ENCODE measurements around the gene ITM2C.

ITM2C gene

DNA sequence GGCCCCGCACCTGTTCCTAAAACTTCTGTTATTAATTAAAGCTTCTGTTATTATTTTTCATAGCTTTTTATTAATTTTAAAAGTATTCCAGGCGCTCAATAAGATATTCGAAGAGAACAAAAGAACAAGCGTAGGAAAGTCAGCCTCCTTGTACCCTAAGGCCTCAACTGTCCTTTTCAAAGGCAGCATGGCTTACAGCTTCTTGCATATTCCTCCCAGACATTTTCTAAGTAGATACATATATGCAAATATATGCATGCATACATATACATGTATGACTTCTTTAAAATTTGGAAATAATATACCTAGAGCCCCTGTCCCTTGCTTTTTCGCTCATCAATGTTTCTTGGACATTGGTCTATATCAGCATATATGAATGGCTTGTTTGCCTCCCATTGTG is 48.0 kb downstream of the ITM2C start:
- DNase-seq (ENCODE audit: extremely low spot score) = no peak
- POLR2A ChIA-PET = no interaction called here
- CTCF ChIA-PET = interaction anchor here (1.2 to 2.1 kb wide), 3 partner anchors 9 to 75 kb away, joined by 3 to 6 read pairs (median 3); no protein-coding TSS in a partner anchor
- TF ChIP-seq NFRKB (IDR thresholded peaks at IDR 0.05) (no peak), FOXA1 (IDR thresholded peaks at IDR 0.05) (no peak), FOXM1 (IDR thresholded peaks at IDR 0.05; ENCODE audit: borderline replicate concordance) (no peak), HDGF (IDR thresholded peaks at IDR 0.05; ENCODE audit: borderline replicate concordance) (no peak), BHLHE40 (IDR thresholded peaks at IDR 0.05; ENCODE audit: borderline replicate concordance) (no peak), ARNT (IDR thresholded peaks at IDR 0.05) (no peak), TARDBP (IDR thresholded peaks at IDR 0.05) (no peak), LEF1 (IDR thresholded peaks at IDR 0.05; ENCODE audit: borderline replicate concordance) (no peak), ZNF384 (IDR thresholded peaks at IDR 0.05) (no peak), FOXK2 (IDR thresholded peaks at IDR 0.05) (no peak), SP1 (IDR thresholded peaks at IDR 0.05) (no peak), L3MBTL2 (conservative IDR thresholded peaks at IDR 0.05) (no peak), SUZ12 (IDR thresholded peaks at IDR 0.05) (no peak), ELF4 (IDR thresholded peaks at IDR 0.05) (no peak), CTBP1 (IDR thresholded peaks at IDR 0.05; ENCODE audit: borderline replicate concordance) (no peak), PKNOX1 (IDR thresholded peaks at IDR 0.05) (no peak)

DNA sequence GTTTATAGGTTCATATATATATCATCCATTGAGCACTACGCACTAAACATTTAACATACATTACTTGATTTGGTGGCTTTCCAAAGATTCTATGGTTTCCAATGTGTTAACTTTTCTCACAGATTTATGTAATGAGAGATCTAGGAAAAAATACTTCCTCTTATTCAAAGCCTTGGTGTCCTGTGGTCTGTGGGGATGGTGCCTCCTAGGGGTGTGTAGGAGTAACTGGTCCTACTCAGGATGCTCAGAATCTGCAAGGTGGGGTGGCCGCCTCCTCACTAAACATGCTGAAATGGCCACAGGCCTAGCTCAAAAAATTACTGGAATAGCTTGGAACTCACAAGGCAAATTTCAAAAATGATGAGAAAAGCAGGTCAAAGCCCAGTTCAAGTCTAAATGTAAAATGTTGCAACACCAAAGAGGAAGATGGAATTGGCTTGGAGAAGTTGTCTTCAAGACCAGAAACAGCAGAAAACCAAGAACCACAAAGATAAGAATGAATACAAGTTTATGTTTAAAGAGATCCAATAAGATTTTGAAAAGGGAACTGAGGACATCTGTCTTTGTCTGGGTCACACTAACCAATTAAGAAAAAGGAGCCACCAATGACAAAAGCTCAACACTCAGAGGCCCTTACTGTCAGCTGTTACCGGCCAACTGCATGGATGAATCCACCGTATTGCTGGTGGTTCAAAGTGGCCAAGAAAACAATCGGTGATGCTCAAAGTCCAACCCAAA is 48.8 kb downstream of the ITM2C start:
- CTCF ChIA-PET = interaction anchor here (1.2 to 2.1 kb wide), 3 partner anchors 10 to 74 kb away, joined by 3 to 6 read pairs (median 3); no protein-coding TSS in a partner anchor
- DNase-seq (ENCODE audit: extremely low spot score) = peak; percentile 57

GRCh38 chr2:230914886-230915285 is 50.1 kb downstream of the ITM2C start:
- POLR2A ChIA-PET = no interaction called here
- CTCF ChIA-PET = interaction anchor here (0.7 kb wide), 1 partner anchor 11 kb away, joined by 3 read pairs; no protein-coding TSS in a partner anchor
- no peak for DNase-seq (ENCODE audit: extremely low spot score)
- TF ChIP-seq ZNF384 (IDR thresholded peaks at IDR 0.05) (no peak), CTBP1 (IDR thresholded peaks at IDR 0.05; ENCODE audit: borderline replicate concordance) (no peak), PKNOX1 (IDR thresholded peaks at IDR 0.05) (no peak), SP1 (IDR thresholded peaks at IDR 0.05) (no peak), ELF4 (IDR thresholded peaks at IDR 0.05) (no peak), NFRKB (IDR thresholded peaks at IDR 0.05) (no peak), SUZ12 (IDR thresholded peaks at IDR 0.05) (no peak), FOXM1 (IDR thresholded peaks at IDR 0.05; ENCODE audit: borderline replicate concordance) (no peak), FOXA1 (IDR thresholded peaks at IDR 0.05) (no peak), TARDBP (IDR thresholded peaks at IDR 0.05) (no peak), HDGF (IDR thresholded peaks at IDR 0.05; ENCODE audit: borderline replicate concordance) (no peak), FOXK2 (IDR thresholded peaks at IDR 0.05) (no peak), BHLHE40 (IDR thresholded peaks at IDR 0.05; ENCODE audit: borderline replicate concordance) (no peak), LEF1 (IDR thresholded peaks at IDR 0.05; ENCODE audit: borderline replicate concordance) (no peak), L3MBTL2 (conservative IDR thresholded peaks at IDR 0.05) (no peak), ARNT (IDR thresholded peaks at IDR 0.05) (no peak)

More for the DNA sequence above, 48.8 kb downstream of the ITM2C start:
- POLR2A ChIA-PET = no interaction called here
- no peak for TF ChIP-seq L3MBTL2 (conservative IDR thresholded peaks at IDR 0.05)
- no peak for TF ChIP-seq FOXM1 (IDR thresholded peaks at IDR 0.05; ENCODE audit: borderline replicate concordance)
- TF ChIP-seq CTBP1 (IDR thresholded peaks at IDR 0.05; ENCODE audit: borderline replicate concordance) = no peak
- no peak for TF ChIP-seq ELF4 (IDR thresholded peaks at IDR 0.05)
- TF ChIP-seq ZNF384 (IDR thresholded peaks at IDR 0.05) = no peak
- TF ChIP-seq FOXA1 (IDR thresholded peaks at IDR 0.05) = no peak
- TF ChIP-seq BHLHE40 (IDR thresholded peaks at IDR 0.05; ENCODE audit: borderline replicate concordance) = no peak
- no peak for TF ChIP-seq SP1 (IDR thresholded peaks at IDR 0.05)
- no peak for TF ChIP-seq FOXK2 (IDR thresholded peaks at IDR 0.05)
- no peak for TF ChIP-seq ARNT (IDR thresholded peaks at IDR 0.05)
- no peak for TF ChIP-seq HDGF (IDR thresholded peaks at IDR 0.05; ENCODE audit: borderline replicate concordance)
- no peak for TF ChIP-seq LEF1 (IDR thresholded peaks at IDR 0.05; ENCODE audit: borderline replicate concordance)
- TF ChIP-seq NFRKB (IDR thresholded peaks at IDR 0.05) = no peak
- no peak for TF ChIP-seq PKNOX1 (IDR thresholded peaks at IDR 0.05)
- no peak for TF ChIP-seq TARDBP (IDR thresholded peaks at IDR 0.05)
- TF ChIP-seq SUZ12 (IDR thresholded peaks at IDR 0.05) = no peak

DNA sequence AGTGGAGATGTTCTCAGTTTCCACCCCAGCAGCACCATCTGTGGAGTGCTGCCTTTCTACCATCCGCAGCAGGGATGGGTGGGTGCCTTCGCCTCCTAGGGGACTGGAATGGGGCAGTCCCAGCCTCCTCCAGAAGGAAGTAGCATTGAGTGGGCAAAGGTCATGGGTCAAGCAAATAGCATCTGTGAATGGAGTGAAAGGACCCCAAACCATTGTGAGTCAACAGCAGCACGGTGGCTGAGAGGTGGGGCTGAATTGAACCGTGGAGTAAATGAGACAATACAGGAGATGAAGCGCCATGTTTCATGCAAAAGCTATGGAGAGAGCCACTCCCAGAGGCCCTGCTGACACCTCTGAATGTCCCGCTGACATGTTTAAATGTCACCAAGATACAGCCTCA is 50.6 kb downstream of the ITM2C start:
- TF ChIP-seq CTBP1 (IDR thresholded peaks at IDR 0.05; ENCODE audit: borderline replicate concordance) (no peak), TARDBP (IDR thresholded peaks at IDR 0.05) (no peak), SP1 (IDR thresholded peaks at IDR 0.05) (no peak), ELF4 (IDR thresholded peaks at IDR 0.05) (no peak), BHLHE40 (IDR thresholded peaks at IDR 0.05; ENCODE audit: borderline replicate concordance) (no peak), ZNF384 (IDR thresholded peaks at IDR 0.05) (no peak), NFRKB (IDR thresholded peaks at IDR 0.05) (no peak), HDGF (IDR thresholded peaks at IDR 0.05; ENCODE audit: borderline replicate concordance) (no peak)
- DNase-seq (ENCODE audit: extremely low spot score) = no peak
- POLR2A ChIA-PET = no interaction called here
- CTCF ChIA-PET = interaction anchor here (0.7 kb wide), 1 partner anchor 11 kb away, joined by 3 read pairs; no protein-coding TSS in a partner anchor

GRCh38 chr2:230916218-230916617 is 51.5 kb downstream of the ITM2C start:
- ChIA-PET POLR2A (no interaction called here), CTCF (no interaction called here)
- TF ChIP-seq L3MBTL2 (conservative IDR thresholded peaks at IDR 0.05) (no peak), TARDBP (IDR thresholded peaks at IDR 0.05) (no peak), CTBP1 (IDR thresholded peaks at IDR 0.05; ENCODE audit: borderline replicate concordance) (no peak), ELF4 (IDR thresholded peaks at IDR 0.05) (no peak), NFRKB (IDR thresholded peaks at IDR 0.05) (no peak)
- DNase-seq (ENCODE audit: extremely low spot score) = no peak
